Nephron (organoid): ENCODE data around the gene SCNN1A.
"Not testable (repeated sequence)": the region's sequence is repeated elsewhere in the genome, so short reads cannot be mapped to it uniquely, and the experiment has no call there.

ENCODE experiments used
- H3K27ac Mint-ChIP-seq, 3 experiments: 2 replicates each; pipeline ENCODE4 v1.8.0; 2020; ENCODE audit warnings: mixed read lengths in 3 of 3, mild to moderate bottlenecking in 2 of 3, moderate library complexity in 1 of 3
- H3K27me3 Mint-ChIP-seq: 2 replicates; pipeline ENCODE4 v1.8.0; 2021; ENCODE audit warnings: low read depth, mild to moderate bottlenecking, moderate library complexity, mixed read lengths
- H3K36me3 Mint-ChIP-seq: 2 replicates; pipeline ENCODE4 v1.8.0; 2020; ENCODE audit warnings: low read depth, mixed read lengths
- H3K4me1 Mint-ChIP-seq: 2 replicates; pipeline ENCODE4 v1.8.0; 2020; ENCODE audit warnings: mixed read lengths
- H3K4me3 Mint-ChIP-seq, 3 experiments: 2 replicates each; pipeline ENCODE4 v1.8.0; 2020; ENCODE audit warnings: mild to moderate bottlenecking in 3 of 3, mixed read lengths in 3 of 3, moderate library complexity in 2 of 3
- H3K9me3 Mint-ChIP-seq: 2 replicates; pipeline ENCODE4 v1.8.0; 2020; ENCODE audit warnings: mixed read lengths
- TF ChIP-seq, protein P1 (sequence below), 3 experiments: fragments of 200-600 bp; sonication (generic); IDR thresholded peaks; one replicate each; pipeline ENCODE4 v1.5.0; 2021; ENCODE audit warnings: antibody characterized with exemption in 3 of 3; ENCODE audit not compliant: unreplicated experiment in 3 of 3

SCNN1A gene

DNA sequence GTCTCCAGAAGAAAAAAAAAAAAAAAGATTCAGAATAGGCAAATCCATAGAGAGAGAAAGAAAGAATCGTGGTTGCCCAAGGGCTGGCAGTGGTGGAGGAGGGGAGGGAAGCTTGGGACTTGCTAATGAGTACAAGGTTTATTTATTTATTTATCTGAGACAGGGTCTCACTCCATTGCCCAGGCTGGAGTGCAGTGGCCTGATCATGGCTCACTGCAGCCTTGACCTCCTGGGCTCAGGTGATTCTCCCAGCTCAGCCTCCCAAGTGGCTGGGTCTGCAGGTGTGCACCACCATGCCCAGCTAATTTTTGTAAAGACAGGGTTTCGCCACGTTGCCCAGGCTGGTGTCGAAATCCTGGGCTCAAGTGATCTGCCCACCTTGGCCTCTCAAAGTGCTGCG is 23.7 kb downstream of the SCNN1A start:
- Mint-ChIP-seq H3K9me3 (no peaks in the 10 kb centered on the region), H3K4me3 (no peak overlapping the region), H3K27me3 (peaks cover 7% of the 10 kb centered on the region), H3K4me1 (peaks cover 11% of the 10 kb centered on the region), H3K27ac (no peak overlapping the region), H3K36me3 (peaks cover 4% of the 10 kb centered on the region)
- TF ChIP-seq, protein P1, sequence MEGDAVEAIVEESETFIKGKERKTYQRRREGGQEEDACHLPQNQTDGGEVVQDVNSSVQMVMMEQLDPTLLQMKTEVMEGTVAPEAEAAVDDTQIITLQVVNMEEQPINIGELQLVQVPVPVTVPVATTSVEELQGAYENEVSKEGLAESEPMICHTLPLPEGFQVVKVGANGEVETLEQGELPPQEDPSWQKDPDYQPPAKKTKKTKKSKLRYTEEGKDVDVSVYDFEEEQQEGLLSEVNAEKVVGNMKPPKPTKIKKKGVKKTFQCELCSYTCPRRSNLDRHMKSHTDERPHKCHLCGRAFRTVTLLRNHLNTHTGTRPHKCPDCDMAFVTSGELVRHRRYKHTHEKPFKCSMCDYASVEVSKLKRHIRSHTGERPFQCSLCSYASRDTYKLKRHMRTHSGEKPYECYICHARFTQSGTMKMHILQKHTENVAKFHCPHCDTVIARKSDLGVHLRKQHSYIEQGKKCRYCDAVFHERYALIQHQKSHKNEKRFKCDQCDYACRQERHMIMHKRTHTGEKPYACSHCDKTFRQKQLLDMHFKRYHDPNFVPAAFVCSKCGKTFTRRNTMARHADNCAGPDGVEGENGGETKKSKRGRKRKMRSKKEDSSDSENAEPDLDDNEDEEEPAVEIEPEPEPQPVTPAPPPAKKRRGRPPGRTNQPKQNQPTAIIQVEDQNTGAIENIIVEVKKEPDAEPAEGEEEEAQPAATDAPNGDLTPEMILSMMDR (IDR thresholded peaks at IDR 0.05; ENCODE audit: unreplicated experiment in 3 of 3) = no peak

DNA sequence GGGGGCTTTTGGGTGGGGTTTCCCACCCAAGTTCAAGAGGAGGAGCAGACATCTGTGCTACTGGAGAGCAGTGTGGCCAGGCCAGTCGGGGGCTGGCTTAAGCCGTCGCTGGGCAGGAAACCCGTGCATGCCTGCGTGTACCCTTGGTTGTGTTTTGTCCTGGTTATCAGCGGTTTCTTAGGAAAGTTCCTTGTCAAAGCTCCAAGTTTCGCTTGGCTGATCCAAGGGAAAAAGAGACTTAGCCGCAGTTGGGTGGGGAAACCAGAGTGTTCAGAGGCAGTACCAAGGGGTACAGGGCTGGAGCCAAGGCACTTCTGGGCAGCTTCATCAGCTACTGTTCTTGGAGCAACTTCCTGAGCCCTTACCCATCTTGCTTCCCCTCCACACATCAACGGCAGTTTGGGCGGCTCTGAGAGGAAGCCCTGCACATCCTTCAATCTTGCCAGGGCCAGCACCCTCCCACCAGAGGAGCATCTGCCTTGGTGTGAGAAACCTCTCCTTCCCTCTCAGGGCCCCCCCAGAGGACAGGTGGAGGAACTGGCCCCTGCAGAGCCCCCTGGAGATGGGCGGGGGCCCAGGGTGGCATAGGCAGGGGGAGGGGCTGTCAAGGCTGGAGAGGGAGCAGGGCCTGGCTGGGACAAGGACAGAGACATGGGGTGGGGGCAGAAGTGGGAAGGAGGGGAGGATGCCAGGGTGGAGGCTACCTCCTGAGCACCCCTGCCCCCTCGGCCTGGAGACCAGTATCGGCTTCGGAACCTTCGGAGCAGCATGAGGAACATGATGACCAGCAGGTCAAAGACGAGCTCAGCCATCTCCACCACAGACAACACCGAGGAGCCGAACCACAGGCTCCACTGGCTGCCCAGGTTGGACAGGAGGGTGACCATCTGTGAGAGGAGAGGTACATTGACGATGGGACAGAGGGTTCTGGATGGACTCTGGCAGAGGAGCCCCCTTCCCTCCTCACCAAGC is 27.7 kb downstream of the SCNN1A start:
- Mint-ChIP-seq H3K27ac (no peak overlapping the region), H3K36me3 (no peaks in the 10 kb centered on the region), H3K4me1 (peaks cover 17% of the 10 kb centered on the region), H3K27me3 (no peaks in the 10 kb centered on the region), H3K4me3 (no peak overlapping the region), H3K9me3 (no peaks in the 10 kb centered on the region)
- TF ChIP-seq, protein P1 (IDR thresholded peaks at IDR 0.05; ENCODE audit: unreplicated experiment in 3 of 3) = no peak

DNA sequence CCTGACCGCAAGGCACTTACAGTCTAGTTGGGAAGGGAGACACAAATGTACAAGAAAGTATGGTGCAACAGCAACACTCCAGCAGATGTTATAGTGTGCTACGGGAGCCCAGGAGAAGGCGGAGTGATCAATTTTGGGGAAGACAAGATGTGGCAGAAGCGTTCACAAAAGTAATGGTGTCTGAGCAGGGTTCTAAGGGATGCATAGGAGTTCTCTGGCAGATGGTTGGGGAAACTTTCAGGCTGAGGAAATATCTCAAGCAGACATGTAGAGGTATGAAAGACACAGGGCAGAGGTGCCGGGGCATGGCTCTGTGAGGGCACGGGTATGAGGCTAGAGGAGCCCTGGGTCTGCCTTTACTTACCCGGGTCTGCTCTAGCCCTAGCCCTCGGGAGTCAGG is 28.4 kb downstream of the SCNN1A start:
- no peaks in the 10 kb centered on the region for H3K36me3 Mint-ChIP-seq
- no peak overlapping the region for H3K4me3 Mint-ChIP-seq
- TF ChIP-seq, protein P1 (IDR thresholded peaks at IDR 0.05; ENCODE audit: unreplicated experiment in 3 of 3) = no peak
- no peak overlapping the region for H3K27ac Mint-ChIP-seq
- no peaks in the 10 kb centered on the region for H3K27me3 Mint-ChIP-seq
- peaks cover 19% of the 10 kb centered on the region for H3K4me1 Mint-ChIP-seq
- no peaks in the 10 kb centered on the region for H3K9me3 Mint-ChIP-seq

DNA sequence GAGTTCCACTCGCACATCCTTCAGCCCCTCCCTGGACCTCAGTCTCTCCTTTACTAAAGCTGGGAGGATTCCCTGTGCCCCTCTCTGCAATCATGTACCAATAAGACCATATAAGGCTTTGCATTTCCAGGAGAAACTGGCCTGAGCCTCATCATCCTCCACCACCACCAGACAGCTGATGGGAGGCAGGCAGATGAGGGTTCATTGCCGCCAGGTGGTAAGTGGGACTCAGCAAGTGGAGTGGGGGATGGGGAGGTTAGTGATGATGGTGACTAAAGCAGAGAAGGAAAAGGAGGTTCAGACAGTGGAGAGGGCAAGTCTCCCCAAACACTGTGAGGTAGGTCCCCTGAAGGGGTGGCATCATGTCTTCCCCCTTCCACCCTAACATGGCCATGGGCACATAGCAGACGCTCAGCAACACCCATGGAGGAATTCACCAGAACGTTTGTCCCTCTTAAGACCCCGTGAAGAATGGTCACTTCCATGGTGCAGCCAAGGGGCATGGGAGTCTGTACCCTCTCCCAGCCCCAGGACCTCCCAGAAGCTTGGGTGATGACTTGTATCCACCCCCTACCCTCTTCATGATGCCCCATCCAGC is 29.0 kb downstream of the SCNN1A start:
- H3K4me3 Mint-ChIP-seq = no peak overlapping the region
- no peaks in the 10 kb centered on the region for H3K27me3 Mint-ChIP-seq
- H3K4me1 Mint-ChIP-seq = peaks cover 22% of the 10 kb centered on the region
- TF ChIP-seq, protein P1 (IDR thresholded peaks at IDR 0.05; ENCODE audit: unreplicated experiment in 3 of 3) = no peak
- H3K36me3 Mint-ChIP-seq = no peaks in the 10 kb centered on the region
- H3K9me3 Mint-ChIP-seq = no peaks in the 10 kb centered on the region
- H3K27ac Mint-ChIP-seq = peak overlapping the region in 1 of 3 experiments; percentile 41

DNA sequence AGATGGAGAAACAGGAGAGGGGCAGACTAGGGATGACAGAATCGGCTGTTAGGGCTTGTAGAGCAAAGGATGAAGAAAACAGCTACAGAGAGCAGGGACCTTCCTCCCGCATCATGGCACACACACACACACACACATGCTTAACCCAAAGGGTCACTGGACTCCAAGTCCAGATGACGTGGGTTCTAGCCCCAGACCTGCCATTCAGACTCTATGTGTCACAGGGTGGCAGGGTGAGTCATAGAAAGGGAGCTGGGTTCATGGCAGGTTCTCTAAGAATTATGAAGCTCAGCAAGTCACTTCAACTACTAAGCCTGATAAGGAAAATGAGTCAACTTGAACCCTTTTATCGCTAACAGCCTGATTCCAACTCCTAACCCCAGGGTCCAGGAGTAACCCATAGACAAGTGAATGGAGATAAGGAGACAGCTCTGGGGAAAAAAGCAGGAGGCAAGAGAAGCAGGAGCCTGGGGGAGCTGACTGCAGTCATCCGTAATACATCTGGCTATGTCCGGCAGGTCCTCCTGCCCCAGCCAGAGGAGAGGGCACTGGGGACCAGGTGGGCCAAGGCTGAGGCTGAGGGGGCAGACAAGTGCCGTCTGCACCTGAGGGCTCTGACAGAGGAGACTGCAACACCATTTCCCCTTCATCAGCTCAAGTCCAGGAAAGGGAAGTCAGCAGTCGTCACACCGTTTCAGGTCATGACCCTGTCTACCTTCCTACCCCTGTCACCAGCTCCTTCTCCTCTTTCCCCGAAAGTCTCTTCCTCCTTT is 29.9 kb downstream of the SCNN1A start:
- Mint-ChIP-seq H3K4me3 (no peak overlapping the region), H3K36me3 (no peaks in the 10 kb centered on the region), H3K27me3 (no peaks in the 10 kb centered on the region), H3K9me3 (no peaks in the 10 kb centered on the region), H3K27ac (peak overlapping the region in 2 of 3 experiments; percentile 16 to 78), H3K4me1 (peaks cover 22% of the 10 kb centered on the region)
- TF ChIP-seq, protein P1 (IDR thresholded peaks at IDR 0.05; ENCODE audit: unreplicated experiment in 3 of 3) = no peak

DNA sequence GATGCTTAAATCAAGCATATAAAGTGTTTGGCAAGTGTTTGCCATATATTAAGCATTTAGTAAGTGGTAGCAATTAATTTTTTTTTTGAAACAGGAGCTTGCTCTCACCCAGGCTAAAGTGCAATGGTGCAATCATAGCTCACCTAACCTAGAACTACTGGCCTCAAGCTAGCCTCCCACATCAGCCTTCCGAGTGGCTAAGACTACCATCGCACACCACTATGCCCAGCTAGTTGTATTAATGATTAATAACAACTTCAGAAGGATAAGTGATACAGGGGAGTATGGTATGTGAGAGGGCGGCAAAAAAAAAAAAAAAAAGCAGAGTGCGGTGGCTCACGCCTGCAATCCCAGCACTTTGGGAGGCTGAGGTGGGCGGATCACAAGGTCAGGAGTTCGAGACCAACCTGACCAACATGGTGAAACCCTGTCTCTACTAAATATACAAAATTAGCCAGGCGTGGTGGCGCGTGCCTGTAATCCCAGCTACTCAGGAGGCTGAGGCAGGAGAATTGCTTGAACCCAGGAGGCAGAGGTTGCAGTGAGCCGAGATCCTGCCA is 31.2 kb downstream of the SCNN1A start:
- H3K4me3 Mint-ChIP-seq, H3K9me3 Mint-ChIP-seq, H3K27ac Mint-ChIP-seq, H3K36me3 Mint-ChIP-seq, H3K27me3 Mint-ChIP-seq: not testable (repeated sequence)
- H3K4me1 Mint-ChIP-seq = peaks cover 22% of the 10 kb centered on the region
